ENCODE results near the gene ALG12. TPM values are rescaled to one million over a fixed set of nuclear protein-coding genes. Genes with fewer than 3 reads are reported as not detected.

ALG12 gene
- total and polyA plus RNA-seq, 2 of the 8 experiments (the other 6 are each of a cell fraction or from before 2014, with no cell fraction given): 13.4 to 22.5 TPM

DNA sequence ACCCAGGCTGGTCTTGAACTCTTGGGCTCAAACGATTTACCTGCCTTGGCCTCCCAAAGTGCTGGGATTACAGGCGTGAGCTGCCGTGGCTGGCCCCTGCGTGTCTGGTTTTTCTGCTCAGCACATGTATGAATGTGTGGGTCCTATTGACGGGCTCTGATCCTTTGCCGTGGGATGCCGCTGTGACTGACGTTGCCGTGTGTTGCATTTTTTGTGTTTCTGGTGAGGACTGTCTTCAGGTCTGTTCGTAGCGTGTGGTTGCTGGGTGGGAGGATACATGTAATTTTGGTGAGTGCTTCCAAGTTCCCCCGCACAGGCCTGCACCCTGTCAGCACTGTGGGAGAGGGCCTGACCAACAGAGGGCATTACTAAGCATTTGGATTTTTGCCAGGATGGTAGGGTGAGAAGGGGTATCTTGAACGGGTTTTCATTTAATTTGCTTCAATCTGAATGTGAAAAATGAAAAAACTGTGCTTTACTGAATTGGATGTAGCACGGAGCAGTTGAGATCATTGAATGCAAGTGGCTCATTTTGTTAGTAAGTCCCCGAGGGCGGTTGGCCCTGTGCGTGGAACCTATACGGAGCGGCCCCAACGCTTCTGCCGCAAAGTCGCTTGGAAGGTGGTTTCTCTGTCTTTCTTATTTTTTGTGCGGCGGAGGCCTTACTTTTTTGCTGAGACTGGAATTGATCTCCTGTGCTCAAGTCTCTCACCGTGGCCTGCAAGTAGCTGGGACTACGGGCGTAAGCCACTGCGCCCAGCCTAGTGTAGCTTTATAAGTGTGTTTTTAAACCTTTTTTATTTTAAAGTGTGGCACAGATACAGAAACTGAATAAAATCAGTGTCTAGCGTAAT is 56.4 kb downstream of the ALG12 start:
- H2BK120ac ChIP-seq (replicated peaks; ENCODE audit: low read depth, low read length): no peak overlapping the region
- ChIA-PET POLR2A (ENCODE audit: partially characterized antibody) (interaction anchor here (1.7 kb wide), 1 partner anchor 9 kb away, joined by 5 read pairs; no protein-coding TSS in a partner anchor), CTCF (ENCODE audit: partially characterized antibody) (interaction anchor here (1.6 kb wide), 1 partner anchor 10 kb away, joined by 3 read pairs; no protein-coding TSS in a partner anchor)
- H2BK12ac ChIP-seq (ENCODE audit: low read depth, low read length): no peak overlapping the region
- H4K91ac ChIP-seq (replicated peaks; ENCODE audit: insufficient read length, low read length): no peak overlapping the region
- peaks cover 4 to 5% of the 10 kb centered on the region in 2 experiments; a peak in 1 of 4 replicates for H3K9me3 ChIP-seq (ENCODE audit: insufficient read depth in 2 of 2, low read depth in 1 of 2, low read length in 1 of 2)
- no peak overlapping the region for H3K56ac ChIP-seq (replicated peaks; ENCODE audit: insufficient read length, low read depth, low read length)
- no peak for TF ChIP-seq HDAC2 (IDR thresholded peaks at IDR 0.05; ENCODE audit: borderline replicate concordance in 1 of 2, low read depth in 2 of 2, low read length in 2 of 2)
- TF ChIP-seq CBX5 (IDR thresholded peaks at IDR 0.05; ENCODE audit: low read depth, low read length): no peak
- no peak for TF ChIP-seq ZNF274 (IDR thresholded peaks at IDR 0.05; ENCODE audit: borderline replicate concordance, extremely low read depth, low read length)
- TF ChIP-seq CBX8 (IDR thresholded peaks at IDR 0.05; ENCODE audit: borderline replicate concordance, low read depth, low read length): no peak
- TF ChIP-seq, protein P1, sequence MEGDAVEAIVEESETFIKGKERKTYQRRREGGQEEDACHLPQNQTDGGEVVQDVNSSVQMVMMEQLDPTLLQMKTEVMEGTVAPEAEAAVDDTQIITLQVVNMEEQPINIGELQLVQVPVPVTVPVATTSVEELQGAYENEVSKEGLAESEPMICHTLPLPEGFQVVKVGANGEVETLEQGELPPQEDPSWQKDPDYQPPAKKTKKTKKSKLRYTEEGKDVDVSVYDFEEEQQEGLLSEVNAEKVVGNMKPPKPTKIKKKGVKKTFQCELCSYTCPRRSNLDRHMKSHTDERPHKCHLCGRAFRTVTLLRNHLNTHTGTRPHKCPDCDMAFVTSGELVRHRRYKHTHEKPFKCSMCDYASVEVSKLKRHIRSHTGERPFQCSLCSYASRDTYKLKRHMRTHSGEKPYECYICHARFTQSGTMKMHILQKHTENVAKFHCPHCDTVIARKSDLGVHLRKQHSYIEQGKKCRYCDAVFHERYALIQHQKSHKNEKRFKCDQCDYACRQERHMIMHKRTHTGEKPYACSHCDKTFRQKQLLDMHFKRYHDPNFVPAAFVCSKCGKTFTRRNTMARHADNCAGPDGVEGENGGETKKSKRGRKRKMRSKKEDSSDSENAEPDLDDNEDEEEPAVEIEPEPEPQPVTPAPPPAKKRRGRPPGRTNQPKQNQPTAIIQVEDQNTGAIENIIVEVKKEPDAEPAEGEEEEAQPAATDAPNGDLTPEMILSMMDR (IDR thresholded peaks at IDR 0.05; ENCODE audit: control extremely low read depth in 1 of 3, insufficient read depth in 1 of 3, low read depth in 1 of 3, low read length in 3 of 3): peak in 2 of 3 experiments; percentile 16 to 20; a peak in 2 of 4 replicates
- no peak for TF ChIP-seq CEBPB (IDR thresholded peaks at IDR 0.05; ENCODE audit: low read depth, low read length)
- no peak for FAIRE-seq
- no peak overlapping the region for H2AK5ac ChIP-seq (ENCODE audit: low read depth, low read length)
- H2BK5ac ChIP-seq (ENCODE audit: low read depth, low read length): no peak overlapping the region
- H3K36me3 ChIP-seq (ENCODE audit: control insufficient read depth in 2 of 4, insufficient read depth in 4 of 4, low read length in 3 of 4): no peaks in the 10 kb centered on the region
- H3K23ac ChIP-seq (ENCODE audit: insufficient read length): no peak overlapping the region
- no peaks in the 10 kb centered on the region for H3K23me2 ChIP-seq (ENCODE audit: low read depth, low read length)
- H4K20me1 ChIP-seq (replicated peaks in 1 of 2; ENCODE audit: control insufficient read depth in 1 of 2, insufficient read depth in 2 of 2, low read length in 2 of 2): peaks cover 14 to 24% of the 10 kb centered on the region in 2 experiments
- H2BK15ac ChIP-seq (ENCODE audit: low read length): no peak overlapping the region
- no peak overlapping the region for H3K9ac ChIP-seq (replicated peaks in 1 of 4; ENCODE audit: extremely low read depth in 1 of 4, low read depth in 3 of 4, low read length in 3 of 4)
- no peak overlapping the region for H3K27ac ChIP-seq (ENCODE audit: low read depth, low read length)
- no peak for DNase-seq (ENCODE audit: low read depth in 1 of 2, low spot score in 2 of 2)
- H2BK20ac ChIP-seq (ENCODE audit: low read length): no peak overlapping the region
- H2AFZ ChIP-seq (ENCODE audit: low read length): no peak overlapping the region
- no peak overlapping the region for H3K4ac ChIP-seq (replicated peaks; ENCODE audit: insufficient read length, low read depth, low read length)
- no peak overlapping the region for H4K5ac ChIP-seq (ENCODE audit: insufficient read length, low read depth, low read length)
- H3K4me2 ChIP-seq (ENCODE audit: insufficient read depth in 1 of 2, low read depth in 2 of 2, low read length in 2 of 2): no peak overlapping the region
- peak overlapping the region; percentile 51; the same call in 1 of the 2 replicates for H4K8ac ChIP-seq (ENCODE audit: extremely low read depth, insufficient read depth, low read length)
- H3K79me2 ChIP-seq (ENCODE audit: control insufficient read depth in 1 of 2, insufficient read depth in 2 of 2, low read length in 2 of 2): peaks cover 18 to 92% of the 10 kb centered on the region in 2 experiments
- no peak overlapping the region for H3K18ac ChIP-seq (ENCODE audit: extremely low read depth, low read length)
- H3K4me3 ChIP-seq (ENCODE audit: extremely low read depth in 1 of 4, insufficient read depth in 2 of 4, low read depth in 3 of 4, low read length in 4 of 4): no peak overlapping the region
- 85% methylated on average over 29 of the region's 29 CpGs; no CpG with 5 or more reads in 1 of the 2 experiments for WGBS, 2 experiments (ENCODE audit: extremely low coverage in 1 of 2, insufficient coverage in 1 of 2, insufficient read length in 1 of 2, insufficient replicate concordance in 2 of 2, low coverage in 1 of 2, low lambda C conversion rate in 2 of 2, missing lambda C conversion rate in 1 of 2)
- H3K79me1 ChIP-seq (ENCODE audit: low read depth, low read length): peaks cover 22% of the 10 kb centered on the region
- no peaks in the 10 kb centered on the region for H3K4me1 ChIP-seq (replicated peaks in 1 of 4; ENCODE audit: control insufficient read depth in 3 of 4, insufficient read depth in 4 of 4, low read length in 3 of 4)
- H3K14ac ChIP-seq (ENCODE audit: insufficient read length): no peak overlapping the region
- no peaks in the 10 kb centered on the region for H3K27me3 ChIP-seq (replicated peaks in 1 of 4; ENCODE audit: control insufficient read depth in 3 of 4, extremely low read depth in 1 of 4, insufficient read depth in 3 of 4, low read length in 3 of 4)

All from H1 (cell line).